ENCODE measurements around the gene RRP1B. TPM values are rescaled to one million over a fixed set of nuclear protein-coding genes. Genes with fewer than 3 reads are reported as not detected.

RRP1B gene
- polyA plus RNA-seq, 2 of the 4 experiments (the other 2 are of a cell fraction): 32.5 TPM

- TF ChIP-seq HOXB5 (CRISPR knock-in tag; IDR thresholded peaks at IDR 0.05): no peak
- peak in 1 of 2 experiments; percentile 37; a peak in 1 of 4 replicates for TF ChIP-seq CEBPB (IDR thresholded peaks at IDR 0.05)
- ATAC-seq (no peak), DNase-seq (ENCODE audit: low read depth in 1 of 2, low spot score in 1 of 2) (no peak), FAIRE-seq (no peak)
- ChIA-PET POLR2A (no interaction called here), CTCF (interaction anchor here (1.8 kb wide), 1 partner anchor 300 kb away, joined by 4 read pairs; no protein-coding TSS in a partner anchor)
- Histone ChIP-seq H3K27ac (peak overlapping the region; percentile 94 to 98), H3K4me1 (peaks cover 38% of the 10 kb centered on the region), H3K4me2 (peak overlapping the region; percentile 46), H3K9me3 (no peaks in the 10 kb centered on the region), H3K4me3 (no peak overlapping the region)
- 74% methylated on average over 3 of the region's 3 CpGs for WGBS (ENCODE audit: missing lambda C conversion rate)
Measured at GRCh38 chr21:43640400-43640799, 19.0 kb upstream of the RRP1B start.

- no peak overlapping the region for H3K4me3 ChIP-seq
- POLR2A ChIA-PET: no interaction called here
- DNase-seq (ENCODE audit: low read depth in 1 of 2, low spot score in 1 of 2) (no peak), ATAC-seq (no peak), FAIRE-seq (no peak)
- H3K4me1 ChIP-seq: peaks cover 52% of the 10 kb centered on the region
- CTCF ChIA-PET: no interaction called here
- TF ChIP-seq TP53 (CRISPR knock-in tag; IDR thresholded peaks at IDR 0.05): no peak
- no peak for TF ChIP-seq REST (IDR thresholded peaks at IDR 0.05)
- TF ChIP-seq ELK1 (IDR thresholded peaks at IDR 0.05; ENCODE audit: low read depth, low read length): no peak
- TF ChIP-seq USF2 (IDR thresholded peaks at IDR 0.05): no peak
- no peak for TF ChIP-seq JUNB (IDR thresholded peaks at IDR 0.05)
- TF ChIP-seq ATOH8 (CRISPR knock-in tag; IDR thresholded peaks at IDR 0.05; ENCODE audit: low read depth): no peak
- no peak for TF ChIP-seq SREBF2 (IDR thresholded peaks at IDR 0.05)
- TF ChIP-seq HOXA7 (CRISPR knock-in tag; IDR thresholded peaks at IDR 0.05): no peak
- no peak for TF ChIP-seq MAZ (IDR thresholded peaks at IDR 0.05; ENCODE audit: borderline replicate concordance, low read depth, low read length)
- TF ChIP-seq CEBPB (IDR thresholded peaks at IDR 0.05): no peak
- no peak for TF ChIP-seq POLR2A (IDR thresholded peaks at IDR 0.05; ENCODE audit: low read length)
- no peak for TF ChIP-seq EHF (CRISPR knock-in tag; IDR thresholded peaks at IDR 0.05)
- TF ChIP-seq ZFP36 (IDR thresholded peaks at IDR 0.05; ENCODE audit: borderline replicate concordance, partially characterized antibody): no peak
- no peak for TF ChIP-seq KDM5A (IDR thresholded peaks at IDR 0.05)
- TF ChIP-seq EP300 (IDR thresholded peaks at IDR 0.05): no peak
- no peak for TF ChIP-seq ESRRA (IDR thresholded peaks at IDR 0.05; ENCODE audit: borderline replicate concordance, low read length)
- TF ChIP-seq NPAS2 (CRISPR knock-in tag; IDR thresholded peaks at IDR 0.05; ENCODE audit: borderline replicate concordance): no peak
- no peak for TF ChIP-seq MYC (IDR thresholded peaks at IDR 0.05; ENCODE audit: borderline replicate concordance, low read length)
- TF ChIP-seq HEYL (CRISPR knock-in tag; IDR thresholded peaks at IDR 0.05): no peak
- no peaks in the 10 kb centered on the region for H3K9me3 ChIP-seq
- 88% methylated on average over 4 of the region's 4 CpGs for WGBS (ENCODE audit: missing lambda C conversion rate)
- no peak overlapping the region for H3K4me2 ChIP-seq
- H3K27ac ChIP-seq: peak overlapping the region; percentile 97 to 98
Measured at GRCh38 chr21:43643193-43643592, 16.2 kb upstream of the RRP1B start.
